GM23248 (cell line): ENCODE results near the gene ZNF260. TPM values are rescaled to one million over a fixed set of nuclear protein-coding genes. Genes with fewer than 3 reads are reported as not detected.

ENCODE experiments used
- DNase-seq: peaks from one replicate; pipeline ENCODE4 v3.0.0-alpha.2; 2015
- H2AFZ ChIP-seq: fragments of 200-600 bp; sonication (generic); 2 replicates; pipeline ENCODE4 v1.6.1; 2016; ENCODE audit warnings: antibody characterized with exemption
- H3F3A ChIP-seq: fragments of 200-600 bp; sonication (generic); 2 replicates; pipeline ENCODE4 v1.6.1; 2016; ENCODE audit warnings: mild to moderate bottlenecking, antibody characterized with exemption, mixed run types; ENCODE audit not compliant: insufficient read depth
- H3K27ac ChIP-seq: fragments of 200-600 bp; sonication (generic); 2 replicates; pipeline ENCODE4 v1.5.1; 2016; ENCODE audit warnings: mild to moderate bottlenecking
- H3K27me3 ChIP-seq: fragments of 200-600 bp; sonication (generic); replicated peaks from 2 replicates; pipeline ENCODE4 v1.6.1; 2016; ENCODE audit warnings: mild to moderate bottlenecking; ENCODE audit not compliant: insufficient read depth
- H3K36me3 ChIP-seq: fragments of 200-600 bp; sonication (generic); 2 replicates; pipeline ENCODE4 v1.6.1; 2016; ENCODE audit warnings: low read depth, mild to moderate bottlenecking
- H3K4me1 ChIP-seq: fragments of 200-600 bp; sonication (generic); 2 replicates; pipeline ENCODE4 v1.6.1; 2016; ENCODE audit warnings: mild to moderate bottlenecking; ENCODE audit not compliant: insufficient read depth
- H3K4me2 ChIP-seq: fragments of 200-600 bp; sonication (generic); one replicate; pipeline ENCODE4 v1.6.1; 2016; ENCODE audit warnings: mild to moderate bottlenecking; ENCODE audit not compliant: unreplicated experiment
- H3K4me3 ChIP-seq: fragments of 200-600 bp; sonication (generic); 2 replicates; pipeline ENCODE4 v1.5.1; 2016; ENCODE audit warnings: mild to moderate bottlenecking
- H3K79me2 ChIP-seq: fragments of 200-600 bp; sonication (generic); 2 replicates; pipeline ENCODE4 v1.6.1; 2016; ENCODE audit warnings: mild to moderate bottlenecking; ENCODE audit not compliant: insufficient read depth
- H3K9ac ChIP-seq: fragments of 200-600 bp; sonication (generic); 2 replicates; pipeline ENCODE4 v1.6.1; 2016; ENCODE audit warnings: mild to moderate bottlenecking
- H3K9me2 ChIP-seq: fragments of 200-600 bp; sonication (generic); 2 replicates; pipeline ENCODE4 v1.6.1; 2016; ENCODE audit warnings: mixed run types, mild to moderate bottlenecking, moderate library complexity; ENCODE audit not compliant: insufficient read depth
- H3K9me3 ChIP-seq: fragments of 200-600 bp; sonication (generic); one replicate; pipeline ENCODE4 v1.6.1; 2017; ENCODE audit warnings: low read depth
- H4K20me1 ChIP-seq: fragments of 200-600 bp; sonication (generic); 2 replicates; pipeline ENCODE4 v1.6.0; 2016; ENCODE audit not compliant: insufficient read depth
- EZH2 ChIP-seq: fragments of 200-600 bp; sonication (generic); IDR thresholded peaks from 2 replicates; pipeline ENCODE4 v1.6.1; 2018; ENCODE audit warnings: antibody characterized with exemption, mild to moderate bottlenecking; ENCODE audit not compliant: insufficient read depth, poor library complexity, severe bottlenecking
- EZH2phosphoT487 ChIP-seq: fragments of 200-600 bp; sonication (generic); IDR thresholded peaks from 2 replicates; pipeline ENCODE4 v1.6.1; 2018; ENCODE audit warnings: antibody characterized with exemption, moderate library complexity, mild to moderate bottlenecking, low read depth; ENCODE audit not compliant: insufficient read depth
- WGBS, 2 experiments: methylation state at CpG; one replicate each; pipeline ENCODE4 v1.1.6; 2015 to 2017; ENCODE audit warnings: low lambda C conversion rate in 2 of 2, low coverage in 1 of 2; ENCODE audit errors: missing lambda C conversion rate in 2 of 2; 5-methylcytosine and 5-hydroxymethylcytosine counted together
- in situ Hi-C: fragments of 300-500 bp; cut with MboI; formaldehyde crosslinking; loops from 2 replicates; pipeline ENCODE4 v1.15.0; 2020
- polyA plus RNA-seq: library from polyadenylated mRNA; unstranded; fragments of >200 nt; fragmentation: Nextera tagmentation; extraction: Ambion mirVana; gene quantifications from 2 replicates; pipeline ENCODE4 v1.2.1, GENCODE V29; 2016
- total RNA-seq: library from RNA; depleted of rRNA; stranded (reverse); fragments of >200 nt; shearing (Covaris generic); gene quantifications from 2 replicates; pipeline ENCODE4 v1.2.3, GENCODE V29; 2014; rRNA removed

ZNF260 gene
- total RNA-seq = 11.9 and 12.9 TPM in 2 replicates
- polyA plus RNA-seq = 13.2 and 13.6 TPM in 2 replicates

DNA sequence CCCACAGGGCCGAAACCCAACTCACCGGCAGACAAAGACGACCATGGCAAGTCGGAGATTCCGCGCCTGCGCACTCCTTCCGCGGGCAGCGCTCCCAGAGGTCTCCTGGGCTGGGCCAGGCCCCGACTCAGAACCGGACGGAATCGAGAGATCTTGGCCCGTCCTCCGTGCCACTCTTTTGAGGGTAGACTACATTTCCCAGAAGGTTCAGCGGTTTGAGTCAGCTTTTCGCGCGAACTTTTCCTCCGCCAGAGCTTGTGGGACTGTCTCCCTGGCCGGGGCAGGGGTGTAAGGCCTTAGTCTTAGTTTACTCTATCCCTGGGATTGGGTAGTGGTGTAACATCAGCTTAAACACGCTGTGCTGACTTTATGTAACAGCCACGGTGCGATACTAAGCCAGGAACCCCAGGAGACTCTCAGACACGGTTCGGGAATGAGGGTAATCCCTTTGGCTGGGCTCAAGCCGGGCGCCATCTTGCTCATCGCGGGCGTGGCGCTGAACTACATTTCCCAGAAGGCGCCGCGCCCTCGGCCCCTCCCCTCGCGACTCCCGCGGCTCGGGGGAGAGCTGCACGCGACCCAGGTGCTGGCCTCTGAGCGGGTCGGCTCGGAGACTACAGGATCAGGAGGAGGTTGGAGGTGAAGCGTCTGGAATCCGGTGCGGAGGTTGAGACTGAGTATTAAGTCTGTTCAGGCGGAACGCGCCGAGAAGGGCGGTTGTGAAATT, at the start of gene ZNF260:
TSS of gene ZNF260 (minus strand) at position 78 of the 727 bp plus-strand sequence. CDS start 13,033 bp downstream, outside the sequence.
- H2AFZ ChIP-seq = peak within 1 kb of the TSS; percentile 98
- peak within 1 kb of the TSS; percentile 97 for H3K4me2 ChIP-seq
- H4K20me1 ChIP-seq = no peaks in the 10 kb centered on the region
- in situ Hi-C loops = no loop called here
- peak; percentile 98 for DNase-seq
- H3K27me3 ChIP-seq = no peaks in the 10 kb centered on the region
- peak within 1 kb of the TSS; percentile 79 for H3K27ac ChIP-seq
- no peaks in the 10 kb centered on the region for H3F3A ChIP-seq
- WGBS, 2 experiments = 1 to 2% methylated on average over 54 to 55 of the region's 55 CpGs
- H3K9me2 ChIP-seq = no peaks in the 10 kb centered on the region
- TF ChIP-seq EZH2 (no peak), EZH2phosphoT487 (no peak)
- peaks cover 70% of the 10 kb centered on the region for H3K79me2 ChIP-seq
- peaks cover 8% of the 10 kb centered on the region for H3K36me3 ChIP-seq
- H3K9ac ChIP-seq = peak within 1 kb of the TSS; percentile 82
- H3K4me1 ChIP-seq = peaks cover 9% of the 10 kb centered on the region; the same call in 1 of the 2 replicates
- peak within 1 kb of the TSS; percentile 81 for H3K4me3 ChIP-seq
- H3K9me3 ChIP-seq = no peaks in the 10 kb centered on the region

- TF ChIP-seq EZH2phosphoT487 (no peak), EZH2 (no peak)
- Histone ChIP-seq H3K9me3 (no peaks in the 10 kb centered on the region), H4K20me1 (no peaks in the 10 kb centered on the region), H3K4me2 (no peak overlapping the region), H3K4me3 (no peak overlapping the region), H3K9ac (no peak overlapping the region), H2AFZ (no peak overlapping the region), H3F3A (no peaks in the 10 kb centered on the region), H3K4me1 (peaks cover 6% of the 10 kb centered on the region; the same call in 1 of the 2 replicates), H3K27me3 (no peaks in the 10 kb centered on the region), H3K36me3 (peaks cover 44% of the 10 kb centered on the region), H3K9me2 (no peaks in the 10 kb centered on the region; the same call in 1 of the 2 replicates), H3K79me2 (peaks cover 83% of the 10 kb centered on the region), H3K27ac (no peak overlapping the region)
- WGBS, 2 experiments = 94% methylated on average over 3 of the region's 3 CpGs
- in situ Hi-C loops = no loop called here
- no peak for DNase-seq
Measured at GRCh38 chr19:36577271-36577996, 49.4 kb upstream of the ZNF260 start.

DNA sequence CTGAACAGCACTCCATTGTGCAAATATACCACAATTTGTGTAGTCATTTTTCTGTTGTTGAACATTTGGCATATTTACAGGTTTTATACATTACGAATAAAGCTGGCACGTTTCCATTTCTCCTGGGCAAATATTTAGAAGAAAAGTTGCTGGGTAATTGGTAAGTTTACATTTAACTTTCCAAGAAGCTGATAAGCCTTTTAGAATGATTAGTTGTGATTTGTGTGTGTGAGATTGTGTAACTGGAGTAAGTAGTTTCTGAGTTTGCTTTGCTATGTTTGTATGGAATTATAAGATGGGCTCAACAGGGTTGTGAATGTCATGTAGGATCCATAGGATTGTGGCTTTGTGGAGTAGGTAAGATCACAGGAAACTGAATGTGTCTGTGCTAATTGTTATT, 46.7 kb upstream of the ZNF260 start:
- Histone ChIP-seq H3K36me3 (peaks cover 21% of the 10 kb centered on the region), H3F3A (no peaks in the 10 kb centered on the region), H3K27ac (no peak overlapping the region), H3K4me1 (peaks cover 6% of the 10 kb centered on the region; the same call in 1 of the 2 replicates), H3K4me3 (peak overlapping the region; percentile 94), H4K20me1 (no peaks in the 10 kb centered on the region), H3K9me2 (no peaks in the 10 kb centered on the region), H2AFZ (no peak overlapping the region), H3K27me3 (no peaks in the 10 kb centered on the region), H3K79me2 (peaks cover 92% of the 10 kb centered on the region), H3K9ac (no peak overlapping the region), H3K9me3 (no peaks in the 10 kb centered on the region), H3K4me2 (peak overlapping the region; percentile 83)
- DNase-seq = peak; percentile 7
- no peak for TF ChIP-seq EZH2phosphoT487
- no peak for TF ChIP-seq EZH2
- WGBS, 2 experiments = 94 to 97% methylated on average over 2 of the region's 2 CpGs
- in situ Hi-C loops = no loop called here

DNA sequence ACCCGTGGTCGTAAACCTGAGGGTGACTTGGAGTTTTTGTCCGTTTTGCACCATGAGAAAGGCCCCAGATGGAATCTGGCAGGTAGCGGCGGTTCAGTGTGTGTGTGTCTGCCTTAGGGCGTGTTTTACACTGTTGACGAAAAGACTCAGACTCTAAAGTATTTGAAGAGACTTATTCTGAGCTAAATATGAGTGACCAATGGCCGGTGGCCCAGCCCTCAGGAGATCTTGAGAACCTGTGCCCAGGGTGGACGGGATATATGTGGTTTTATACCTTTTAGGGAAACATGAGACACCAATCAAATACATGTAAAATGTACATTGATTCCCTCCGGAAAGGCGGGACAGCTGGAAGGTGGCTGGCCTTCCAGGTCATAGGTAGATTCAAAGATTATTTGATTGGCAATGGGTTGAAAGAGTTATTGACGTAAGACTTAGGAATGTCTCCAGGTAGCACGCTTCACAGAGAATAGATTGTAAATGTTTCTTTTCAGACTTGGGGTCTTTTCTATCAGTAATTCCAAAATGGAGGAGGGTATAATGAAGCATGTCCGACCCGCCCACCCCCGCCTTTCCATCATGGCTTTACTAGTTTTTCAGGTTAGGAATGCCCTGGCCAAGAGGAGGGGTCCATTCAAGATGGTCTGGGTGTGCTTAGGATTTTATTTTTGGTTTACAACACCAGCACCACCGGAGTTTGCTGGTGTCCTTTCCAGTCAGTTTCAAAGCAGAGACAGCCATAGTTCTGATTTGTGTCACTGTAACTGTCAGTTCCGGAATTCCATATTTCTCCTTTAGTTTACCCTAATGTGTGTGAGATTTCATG, 46.0 kb upstream of the ZNF260 start:
- Histone ChIP-seq H3K9me3 (no peaks in the 10 kb centered on the region), H3K4me2 (peak overlapping the region; percentile 83), H3K9ac (peak overlapping the region; percentile 94), H3K9me2 (no peaks in the 10 kb centered on the region), H3K79me2 (peaks cover 95% of the 10 kb centered on the region), H3K27me3 (no peaks in the 10 kb centered on the region), H3F3A (no peaks in the 10 kb centered on the region), H2AFZ (peak overlapping the region; percentile 92), H4K20me1 (no peaks in the 10 kb centered on the region), H3K36me3 (peaks cover 15% of the 10 kb centered on the region), H3K4me1 (peaks cover 6% of the 10 kb centered on the region; the same call in 1 of the 2 replicates), H3K4me3 (peak overlapping the region; percentile 94), H3K27ac (peak overlapping the region; percentile 80)
- in situ Hi-C loops = no loop called here
- DNase-seq = peak; percentile 62
- no peak for TF ChIP-seq EZH2phosphoT487
- no peak for TF ChIP-seq EZH2
- WGBS, 2 experiments = 35 to 38% methylated on average over 18 of the region's 18 CpGs
